Measurements from ENCODE around the gene LBP. TPM values are rescaled to one million over a fixed set of nuclear protein-coding genes. Genes with fewer than 3 reads are reported as not detected.

The LBP gene
- total and polyA plus RNA-seq, 2 of the 13 experiments (the other 11 are each of a cell fraction or from before 2014, with no cell fraction given): 0.07 to 0.20 TPM

DNA sequence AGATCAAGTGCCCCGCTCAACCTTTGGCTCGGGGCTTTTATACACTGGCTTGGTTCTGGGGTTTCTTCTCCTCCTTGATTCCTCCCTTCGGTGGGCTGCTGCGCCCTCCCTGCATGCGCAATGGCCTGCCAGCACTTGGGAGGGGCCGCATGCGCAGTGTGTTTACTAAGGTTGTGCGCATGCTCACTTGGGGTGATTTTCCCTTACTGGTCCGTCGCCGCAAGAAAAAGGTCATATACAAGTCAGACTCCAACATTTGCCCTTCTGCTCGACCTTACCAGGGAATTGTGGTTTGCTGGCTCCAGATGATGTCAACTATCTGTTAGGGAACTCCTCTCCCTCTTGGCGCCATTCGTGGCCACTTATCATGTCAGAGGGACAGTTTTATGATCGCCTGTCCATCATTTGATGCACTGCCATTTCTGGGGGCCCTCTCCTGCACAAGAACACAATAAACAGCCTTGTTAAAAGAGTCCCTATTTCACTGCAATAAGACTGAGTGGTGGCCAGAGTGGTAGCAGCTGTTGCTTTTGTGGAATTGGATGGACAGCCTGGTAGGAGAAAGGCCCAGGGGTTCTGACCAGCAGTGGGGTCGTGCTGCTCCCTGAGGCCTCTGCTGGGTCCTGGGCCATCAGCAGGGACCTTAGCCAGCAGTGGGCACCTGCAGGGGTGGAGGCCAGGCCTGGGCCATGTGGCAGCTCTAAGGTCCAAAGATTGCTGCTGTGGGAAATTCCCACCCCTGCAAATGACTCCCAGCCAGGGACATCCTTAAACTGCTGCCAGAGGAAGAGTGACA, 2.8 kb upstream of the LBP start (continued):
- TF ChIP-seq, protein P1, sequence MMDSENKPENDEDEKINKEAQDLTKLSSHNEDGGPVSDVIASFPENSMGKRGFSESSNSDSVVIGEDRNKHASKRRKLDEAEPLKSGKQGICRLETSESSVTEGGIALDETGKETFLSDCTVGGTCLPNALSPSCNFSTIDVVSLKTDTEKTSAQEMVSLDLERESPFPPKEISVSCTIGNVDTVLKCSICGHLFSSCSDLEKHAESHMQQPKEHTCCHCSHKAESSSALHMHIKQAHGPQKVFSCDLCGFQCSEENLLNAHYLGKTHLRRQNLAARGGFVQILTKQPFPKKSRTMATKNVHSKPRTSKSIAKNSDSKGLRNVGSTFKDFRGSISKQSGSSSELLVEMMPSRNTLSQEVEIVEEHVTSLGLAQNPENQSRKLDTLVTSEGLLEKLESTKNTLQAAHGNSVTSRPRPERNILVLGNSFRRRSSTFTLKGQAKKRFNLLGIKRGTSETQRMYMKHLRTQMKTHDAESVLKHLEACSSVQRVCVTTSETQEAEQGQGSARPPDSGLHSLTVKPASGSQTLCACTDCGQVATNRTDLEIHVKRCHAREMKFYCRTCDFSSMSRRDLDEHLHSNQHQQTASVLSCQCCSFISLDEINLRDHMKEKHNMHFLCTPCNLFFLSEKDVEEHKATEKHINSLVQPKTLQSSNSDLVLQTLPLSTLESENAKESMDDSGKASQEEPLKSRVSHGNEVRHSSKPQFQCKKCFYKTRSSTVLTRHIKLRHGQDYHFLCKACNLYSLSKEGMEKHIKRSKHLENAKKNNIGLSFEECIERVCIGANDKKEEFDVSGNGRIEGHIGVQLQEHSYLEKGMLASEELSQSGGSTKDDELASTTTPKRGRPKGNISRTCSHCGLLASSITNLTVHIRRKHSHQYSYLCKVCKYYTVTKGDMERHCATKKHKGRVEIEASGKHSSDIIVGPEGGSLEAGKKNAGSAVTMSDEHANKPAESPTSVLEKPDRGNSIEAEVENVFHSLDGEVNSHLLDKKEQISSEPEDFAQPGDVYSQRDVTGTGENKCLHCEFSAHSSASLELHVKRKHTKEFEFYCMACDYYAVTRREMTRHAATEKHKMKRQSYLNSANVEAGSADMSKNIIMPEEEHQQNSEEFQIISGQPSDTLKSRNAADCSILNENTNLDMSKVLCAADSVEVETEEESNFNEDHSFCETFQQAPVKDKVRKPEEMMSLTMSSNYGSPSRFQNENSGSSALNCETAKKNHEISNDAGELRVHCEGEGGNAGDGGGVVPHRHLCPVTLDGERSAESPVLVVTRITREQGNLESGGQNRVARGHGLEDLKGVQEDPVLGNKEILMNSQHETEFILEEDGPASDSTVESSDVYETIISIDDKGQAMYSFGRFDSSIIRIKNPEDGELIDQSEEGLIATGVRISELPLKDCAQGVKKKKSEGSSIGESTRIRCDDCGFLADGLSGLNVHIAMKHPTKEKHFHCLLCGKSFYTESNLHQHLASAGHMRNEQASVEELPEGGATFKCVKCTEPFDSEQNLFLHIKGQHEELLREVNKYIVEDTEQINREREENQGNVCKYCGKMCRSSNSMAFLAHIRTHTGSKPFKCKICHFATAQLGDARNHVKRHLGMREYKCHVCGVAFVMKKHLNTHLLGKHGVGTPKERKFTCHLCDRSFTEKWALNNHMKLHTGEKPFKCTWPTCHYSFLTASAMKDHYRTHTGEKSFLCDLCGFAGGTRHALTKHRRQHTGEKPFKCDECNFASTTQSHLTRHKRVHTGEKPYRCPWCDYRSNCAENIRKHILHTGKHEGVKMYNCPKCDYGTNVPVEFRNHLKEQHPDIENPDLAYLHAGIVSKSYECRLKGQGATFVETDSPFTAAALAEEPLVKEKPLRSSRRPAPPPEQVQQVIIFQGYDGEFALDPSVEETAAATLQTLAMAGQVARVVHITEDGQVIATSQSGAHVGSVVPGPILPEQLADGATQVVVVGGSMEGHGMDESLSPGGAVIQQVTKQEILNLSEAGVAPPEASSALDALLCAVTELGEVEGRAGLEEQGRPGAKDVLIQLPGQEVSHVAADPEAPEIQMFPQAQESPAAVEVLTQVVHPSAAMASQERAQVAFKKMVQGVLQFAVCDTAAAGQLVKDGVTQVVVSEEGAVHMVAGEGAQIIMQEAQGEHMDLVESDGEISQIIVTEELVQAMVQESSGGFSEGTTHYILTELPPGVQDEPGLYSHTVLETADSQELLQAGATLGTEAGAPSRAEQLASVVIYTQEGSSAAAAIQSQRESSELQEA (CRISPR knock-in tag; IDR thresholded peaks at IDR 0.05; ENCODE audit: not compliant biosample characterization): peak; percentile 63
- TF ChIP-seq ZEB1 (IDR thresholded peaks at IDR 0.05; ENCODE audit: insufficient replicate concordance, low read depth) (no peak), NPAS2 (CRISPR knock-in tag; IDR thresholded peaks at IDR 0.05; ENCODE audit: borderline replicate concordance) (no peak), ELF3 (CRISPR knock-in tag; IDR thresholded peaks at IDR 0.05) (peak; percentile 62), IKZF4 (CRISPR knock-in tag; IDR thresholded peaks at IDR 0.05; ENCODE audit: borderline replicate concordance, low read depth, not compliant biosample characterization) (peak; percentile 93), SMAD1 (CRISPR knock-in tag; IDR thresholded peaks at IDR 0.05; ENCODE audit: borderline replicate concordance, low read depth) (peak; percentile 87), ZNF124 (CRISPR knock-in tag; IDR thresholded peaks at IDR 0.05) (no peak; the same call in 1 of the 2 replicates), IRX3 (CRISPR knock-in tag; IDR thresholded peaks at IDR 0.05; ENCODE audit: borderline replicate concordance, low read depth) (no peak; the same call in 1 of the 2 replicates)
- TF ChIP-seq, protein P2, sequence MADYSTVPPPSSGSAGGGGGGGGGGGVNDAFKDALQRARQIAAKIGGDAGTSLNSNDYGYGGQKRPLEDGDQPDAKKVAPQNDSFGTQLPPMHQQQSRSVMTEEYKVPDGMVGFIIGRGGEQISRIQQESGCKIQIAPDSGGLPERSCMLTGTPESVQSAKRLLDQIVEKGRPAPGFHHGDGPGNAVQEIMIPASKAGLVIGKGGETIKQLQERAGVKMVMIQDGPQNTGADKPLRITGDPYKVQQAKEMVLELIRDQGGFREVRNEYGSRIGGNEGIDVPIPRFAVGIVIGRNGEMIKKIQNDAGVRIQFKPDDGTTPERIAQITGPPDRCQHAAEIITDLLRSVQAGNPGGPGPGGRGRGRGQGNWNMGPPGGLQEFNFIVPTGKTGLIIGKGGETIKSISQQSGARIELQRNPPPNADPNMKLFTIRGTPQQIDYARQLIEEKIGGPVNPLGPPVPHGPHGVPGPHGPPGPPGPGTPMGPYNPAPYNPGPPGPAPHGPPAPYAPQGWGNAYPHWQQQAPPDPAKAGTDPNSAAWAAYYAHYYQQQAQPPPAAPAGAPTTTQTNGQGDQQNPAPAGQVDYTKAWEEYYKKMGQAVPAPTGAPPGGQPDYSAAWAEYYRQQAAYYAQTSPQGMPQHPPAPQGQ (CRISPR knock-in tag; IDR thresholded peaks at IDR 0.05; ENCODE audit: borderline replicate concordance): peak; percentile 73; the same call in 1 of the 2 replicates
- TF ChIP-seq, protein P3, sequence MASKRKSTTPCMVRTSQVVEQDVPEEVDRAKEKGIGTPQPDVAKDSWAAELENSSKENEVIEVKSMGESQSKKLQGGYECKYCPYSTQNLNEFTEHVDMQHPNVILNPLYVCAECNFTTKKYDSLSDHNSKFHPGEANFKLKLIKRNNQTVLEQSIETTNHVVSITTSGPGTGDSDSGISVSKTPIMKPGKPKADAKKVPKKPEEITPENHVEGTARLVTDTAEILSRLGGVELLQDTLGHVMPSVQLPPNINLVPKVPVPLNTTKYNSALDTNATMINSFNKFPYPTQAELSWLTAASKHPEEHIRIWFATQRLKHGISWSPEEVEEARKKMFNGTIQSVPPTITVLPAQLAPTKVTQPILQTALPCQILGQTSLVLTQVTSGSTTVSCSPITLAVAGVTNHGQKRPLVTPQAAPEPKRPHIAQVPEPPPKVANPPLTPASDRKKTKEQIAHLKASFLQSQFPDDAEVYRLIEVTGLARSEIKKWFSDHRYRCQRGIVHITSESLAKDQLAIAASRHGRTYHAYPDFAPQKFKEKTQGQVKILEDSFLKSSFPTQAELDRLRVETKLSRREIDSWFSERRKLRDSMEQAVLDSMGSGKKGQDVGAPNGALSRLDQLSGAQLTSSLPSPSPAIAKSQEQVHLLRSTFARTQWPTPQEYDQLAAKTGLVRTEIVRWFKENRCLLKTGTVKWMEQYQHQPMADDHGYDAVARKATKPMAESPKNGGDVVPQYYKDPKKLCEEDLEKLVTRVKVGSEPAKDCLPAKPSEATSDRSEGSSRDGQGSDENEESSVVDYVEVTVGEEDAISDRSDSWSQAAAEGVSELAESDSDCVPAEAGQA (IDR thresholded peaks at IDR 0.05; ENCODE audit: low read depth): peak; percentile 12; the same call in 1 of the 2 replicates
- TF ChIP-seq, protein P3 (CRISPR knock-in tag; IDR thresholded peaks at IDR 0.05; ENCODE audit: borderline replicate concordance): no peak
